WI38 (cell line): Measurements from ENCODE around the gene XIAP.
"Not testable (repeated sequence)": the region's sequence is repeated elsewhere in the genome, so short reads cannot be mapped to it uniquely, and the experiment has no call there.

Experiments
- H3K4me3 ChIP-seq: 2 replicates; pipeline ENCODE4 v1.5.1; 2011; ENCODE audit warnings: low read depth, mild to moderate bottlenecking, control low read depth, low read length
- CTCF ChIP-seq: IDR thresholded peaks from 2 replicates; pipeline ENCODE4 v1.5.1; 2012; ENCODE audit warnings: low read depth, mild to moderate bottlenecking, control low read depth, low read length

Gene XIAP

GRCh38 chrX:123924186-123924585 is 64.3 kb downstream of the XIAP start:
- TF ChIP-seq CTCF, result no peak
- H3K4me3 ChIP-seq, result no peak overlapping the region

GRCh38 chrX:123927845-123928244 is 68.0 kb downstream of the XIAP start:
- H3K4me3 ChIP-seq, result no peak overlapping the region
- TF ChIP-seq CTCF, result no peak

- H3K4me3 ChIP-seq, result not testable (repeated sequence)
These were observed 72.2 kb downstream of the XIAP start for GRCh38 chrX:123932055-123932454.

GRCh38 chrX:123943074-123943473 is 83.2 kb downstream of the XIAP start:
- no peak overlapping the region for H3K4me3 ChIP-seq
- no peak for TF ChIP-seq CTCF

- H3K4me3 ChIP-seq, result no peak overlapping the region
- no peak for TF ChIP-seq CTCF
These were observed 83.6 kb downstream of the XIAP start for GRCh38 chrX:123943488-123943887.

GRCh38 chrX:123949846-123950245 is 90.0 kb downstream of the XIAP start:
- no peak overlapping the region for H3K4me3 ChIP-seq
- no peak for TF ChIP-seq CTCF

- TF ChIP-seq CTCF, result no peak
- H3K4me3 ChIP-seq, result peak overlapping the region; percentile 65
These were observed 99.6 kb downstream of the XIAP start for GRCh38 chrX:123959281-123960063.

GRCh38 chrX:123960956-123961267 is 101.1 kb downstream of the XIAP start:
- no peak for TF ChIP-seq CTCF
- peak overlapping the region; percentile 65 for H3K4me3 ChIP-seq
